Muscle of leg (tissue), 11 donors: Measurements from ENCODE around the gene RFPL2. TPM values are rescaled to one million over a fixed set of nuclear protein-coding genes. Genes with fewer than 3 reads are reported as not detected.
A peak's percentile ranks its signal among the peaks of the same experiment; 100 is the strongest.

Experiments
- DNase-seq: peaks from one replicate; pipeline ENCODE4 v3.0.0; 2013
- H3K27ac ChIP-seq: one replicate; pipeline ENCODE4 v1.5.1; 2013; ENCODE audit warnings: mild to moderate bottlenecking, low read length, control low read depth
- H3K27me3 ChIP-seq: one replicate; pipeline ENCODE4 v1.6.1; 2013; ENCODE audit warnings: low read length; ENCODE audit not compliant: control insufficient read depth, insufficient read depth
- H3K36me3 ChIP-seq: one replicate; pipeline ENCODE4 v1.6.1; 2013; ENCODE audit warnings: low read length; ENCODE audit not compliant: control insufficient read depth, insufficient read depth
- H3K4me1 ChIP-seq: one replicate; pipeline ENCODE4 v1.6.1; 2013; ENCODE audit warnings: low read length; ENCODE audit not compliant: control insufficient read depth, insufficient read depth
- H3K4me3 ChIP-seq: one replicate; pipeline ENCODE4 v1.5.1; 2013; ENCODE audit warnings: low read length, control low read depth
- H3K9me3 ChIP-seq: replicated peaks from 2 replicates; pipeline ENCODE4 v1.6.1; 2013; ENCODE audit warnings: low read depth, low read length; ENCODE audit not compliant: control insufficient read depth
- WGBS: methylation state at CpG from one replicate; pipeline ENCODE4 v1.1.5; 2013; ENCODE audit warnings: missing lambda C conversion rate; ENCODE audit not compliant: insufficient coverage; 5-methylcytosine and 5-hydroxymethylcytosine counted together
- polyA plus RNA-seq, 8 donors: library from polyadenylated mRNA; unstranded; fragments of 120-200 nt; gene quantifications; one replicate each; pipeline versions ENCODE4 v1.2.1 to v1.2.3, GENCODE V29; 2013; ENCODE audit warnings: inconsistent platforms in 1 of 8, low replicate concordance in 1 of 8; ENCODE audit not compliant: insufficient read length in 8 of 8, insufficient read depth in 1 of 8
- total RNA-seq: library from RNA; stranded (reverse); fragments of 120-200 nt; gene quantifications from one replicate; pipeline ENCODE4 v1.2.4, GENCODE V29; 2013

RFPL2 gene
- total and polyA plus RNA-seq, 9 donors, result 0.10 to 0.28 (median 0.12) TPM; not detected in 6

- no peaks in the 10 kb centered on the region for H3K27me3 ChIP-seq
- WGBS, result 14% methylated on average over 1 of the region's 5 CpGs
- no peak overlapping the region for H3K27ac ChIP-seq
Observed at GRCh38 chr22:32232191-32232830, 27.4 kb upstream of the RFPL2 start.

GRCh38 chr22:32226326-32227104 is 21.6 kb upstream of the RFPL2 start:
- 54% methylated on average over 3 of the region's 7 CpGs for WGBS
- H3K27me3 ChIP-seq, result no peaks in the 10 kb centered on the region

More at GRCh38 chr22:32232191-32232830, 27.4 kb upstream of the RFPL2 start:
- H3K9me3 ChIP-seq, result no peaks in the 10 kb centered on the region
- DNase-seq, result no peak
- no peak overlapping the region for H3K4me3 ChIP-seq
- no peaks in the 10 kb centered on the region for H3K36me3 ChIP-seq
- H3K4me1 ChIP-seq, result no peaks in the 10 kb centered on the region

GRCh38 chr22:32222991-32223390 is 18.1 kb upstream of the RFPL2 start:
- no peaks in the 10 kb centered on the region for H3K4me1 ChIP-seq
- no peaks in the 10 kb centered on the region for H3K36me3 ChIP-seq
- DNase-seq, result peak; percentile 91
- no peak overlapping the region for H3K4me3 ChIP-seq
- H3K9me3 ChIP-seq, result no peaks in the 10 kb centered on the region
- no CpG with 5 or more reads among the region's 1 CpG for WGBS
- H3K27me3 ChIP-seq, result no peaks in the 10 kb centered on the region
- no peak overlapping the region for H3K27ac ChIP-seq

More at GRCh38 chr22:32226326-32227104, 21.6 kb upstream of the RFPL2 start:
- Histone ChIP-seq H3K4me1 (no peaks in the 10 kb centered on the region), H3K4me3 (no peak overlapping the region), H3K9me3 (no peaks in the 10 kb centered on the region), H3K36me3 (no peaks in the 10 kb centered on the region), H3K27ac (no peak overlapping the region)
- no peak for DNase-seq

GRCh38 chr22:32219026-32219425 is 14.2 kb upstream of the RFPL2 start:
- no peaks in the 10 kb centered on the region for H3K4me1 ChIP-seq
- no peak overlapping the region for H3K4me3 ChIP-seq
- H3K27ac ChIP-seq, result no peak overlapping the region
- no peaks in the 10 kb centered on the region for H3K36me3 ChIP-seq
- no peaks in the 10 kb centered on the region for H3K27me3 ChIP-seq
- WGBS, result no CpG with 5 or more reads among the region's 3 CpGs
- H3K9me3 ChIP-seq, result no peaks in the 10 kb centered on the region
- peak; percentile 60 for DNase-seq

- 68% methylated on average over 4 of the region's 6 CpGs for WGBS
- Histone ChIP-seq H3K27me3 (no peaks in the 10 kb centered on the region), H3K4me3 (no peak overlapping the region), H3K36me3 (no peaks in the 10 kb centered on the region), H3K4me1 (no peaks in the 10 kb centered on the region), H3K9me3 (no peaks in the 10 kb centered on the region), H3K27ac (no peak overlapping the region)
- DNase-seq, result peak; percentile 52
Observed at GRCh38 chr22:32218470-32218869, 13.6 kb upstream of the RFPL2 start.

GRCh38 chr22:32217465-32217864 is 12.6 kb upstream of the RFPL2 start:
- Histone ChIP-seq H3K4me1 (no peaks in the 10 kb centered on the region), H3K36me3 (no peaks in the 10 kb centered on the region), H3K27me3 (no peaks in the 10 kb centered on the region), H3K27ac (no peak overlapping the region), H3K4me3 (no peak overlapping the region), H3K9me3 (no peaks in the 10 kb centered on the region)
- no peak for DNase-seq
- 80% methylated on average over 1 of the region's 2 CpGs for WGBS

- H3K4me1 ChIP-seq, result no peaks in the 10 kb centered on the region
- WGBS, result no CpG with 5 or more reads among the region's 10 CpGs
- no peak overlapping the region for H3K27ac ChIP-seq
- H3K36me3 ChIP-seq, result no peaks in the 10 kb centered on the region
- H3K4me3 ChIP-seq, result no peak overlapping the region
- H3K9me3 ChIP-seq, result no peaks in the 10 kb centered on the region
- no peak for DNase-seq
- H3K27me3 ChIP-seq, result no peaks in the 10 kb centered on the region
Observed at GRCh38 chr22:32216911-32217310, 12.0 kb upstream of the RFPL2 start.

GRCh38 chr22:32211011-32211410 is 6.1 kb upstream of the RFPL2 start:
- no peak for DNase-seq
- Histone ChIP-seq H3K4me1 (no peaks in the 10 kb centered on the region), H3K27ac (no peak overlapping the region), H3K4me3 (no peak overlapping the region), H3K36me3 (no peaks in the 10 kb centered on the region), H3K9me3 (no peaks in the 10 kb centered on the region), H3K27me3 (no peaks in the 10 kb centered on the region)
- WGBS, result 47% methylated on average over 3 of the region's 7 CpGs

GRCh38 chr22:32208681-32209080 is 3.8 kb upstream of the RFPL2 start:
- DNase-seq, result peak; percentile 26
- 42% methylated on average over 2 of the region's 3 CpGs for WGBS
- Histone ChIP-seq H3K4me1 (no peaks in the 10 kb centered on the region), H3K36me3 (no peaks in the 10 kb centered on the region), H3K4me3 (no peak overlapping the region), H3K27me3 (peaks cover 15% of the 10 kb centered on the region), H3K9me3 (no peaks in the 10 kb centered on the region), H3K27ac (no peak overlapping the region)

- whole genome bisulfite sequencing, result 69% methylated on average over 4 of the region's 4 CpGs
Observed at GRCh38 chr22:32207971-32208480, 3.2 kb upstream of the RFPL2 start.

More at GRCh38 chr22:32207971-32208480, 3.2 kb upstream of the RFPL2 start:
- Histone ChIP-seq H3K36me3 (no peaks in the 10 kb centered on the region), H3K27ac (no peak overlapping the region), H3K9me3 (no peaks in the 10 kb centered on the region), H3K4me1 (peaks cover 2% of the 10 kb centered on the region), H3K4me3 (no peak overlapping the region), H3K27me3 (peaks cover 22% of the 10 kb centered on the region)
- DNase-seq, result no peak
